ENCODE measurements around the gene CDKN2C.
"Not testable (repeated sequence)": the region's sequence is repeated elsewhere in the genome, so short reads cannot be mapped to it uniquely, and the experiment has no call there.

CDKN2C gene

DNA sequence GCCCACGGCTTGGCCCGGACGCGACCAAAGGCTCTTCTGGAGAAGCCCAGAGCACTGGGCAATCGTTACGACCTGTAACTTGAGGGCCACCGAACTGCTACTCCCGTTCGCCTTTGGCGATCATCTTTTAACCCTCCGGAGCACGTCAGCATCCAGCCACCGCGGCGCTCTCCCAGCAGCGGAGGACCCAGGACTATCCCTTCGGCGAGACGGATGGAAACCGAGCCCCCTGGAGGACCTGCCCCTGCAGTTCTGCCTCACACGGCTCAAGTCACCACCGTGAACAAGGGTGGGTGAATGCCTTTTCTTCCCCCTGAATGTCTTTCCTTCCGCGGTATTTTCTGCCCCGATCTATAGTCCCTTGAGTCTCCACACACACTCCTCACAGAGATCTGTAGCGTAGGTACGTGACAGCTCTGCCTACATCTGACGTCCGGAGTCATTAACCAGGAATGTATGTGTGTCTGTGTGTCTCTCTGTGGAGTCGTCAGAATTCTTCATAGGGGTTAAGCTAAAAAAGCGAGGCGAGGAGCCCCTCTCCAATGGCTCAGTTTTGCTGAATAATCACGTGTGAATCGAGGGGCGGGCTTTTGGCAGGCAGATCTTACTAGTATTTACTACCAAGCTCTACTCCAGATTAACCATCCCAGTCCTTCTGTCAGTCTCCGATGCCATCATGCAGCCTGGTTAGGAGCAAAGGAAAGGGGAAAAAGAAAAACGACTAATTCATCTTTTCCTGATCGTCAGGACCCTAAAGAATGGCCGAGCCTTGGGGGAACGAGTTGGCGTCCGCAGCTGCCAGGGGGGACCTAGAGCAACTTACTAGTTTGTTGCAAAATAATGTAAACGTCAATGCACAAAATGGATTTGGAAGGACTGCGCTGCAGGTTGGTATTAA, at the start of gene CDKN2C:
CDKN2C (plus strand) TSS at position 635 of the 898 bp plus-strand sequence; CDS start at position 759, 124 bp downstream.
- no peak for DNase-seq

DNA sequence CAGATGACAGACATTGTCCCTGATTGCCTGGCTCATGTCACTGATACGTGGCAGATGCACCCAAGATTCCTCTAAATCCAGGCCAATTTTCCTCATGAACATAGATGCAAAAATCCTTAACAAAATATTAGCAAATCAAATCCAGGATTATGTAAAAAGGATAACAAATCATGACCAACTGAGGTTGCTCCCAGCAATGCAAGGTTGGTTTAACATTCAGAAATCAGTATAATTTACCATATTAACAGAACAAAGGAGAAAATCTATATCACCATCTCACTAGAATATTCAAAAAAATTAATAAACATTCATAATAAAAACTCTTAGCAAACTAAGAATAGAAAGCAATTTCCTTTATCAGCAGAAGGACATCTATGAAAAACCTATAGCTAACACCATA, 49.6 kb upstream of the CDKN2C start:
- no peak for DNase-seq

DNA sequence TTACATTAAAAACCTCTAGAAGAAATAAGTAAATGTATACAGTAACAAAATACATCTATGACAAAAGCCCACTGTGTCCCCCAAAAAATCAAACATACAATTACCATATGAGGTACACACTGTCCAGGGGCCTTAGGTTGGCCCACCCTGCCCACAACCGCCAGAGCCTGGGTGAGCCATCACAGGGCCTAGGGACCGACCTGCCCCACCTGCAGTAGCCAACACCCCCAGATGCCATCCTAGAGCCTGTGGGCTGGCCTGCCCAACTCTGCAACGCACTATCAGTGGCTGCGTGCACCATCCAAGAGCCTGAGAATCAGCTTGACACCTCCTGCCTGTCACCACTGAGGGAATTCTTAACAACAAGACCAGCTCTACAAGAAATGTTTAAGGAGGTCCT, 49.0 kb upstream of the CDKN2C start:
- no peak for DNase-seq

DNA sequence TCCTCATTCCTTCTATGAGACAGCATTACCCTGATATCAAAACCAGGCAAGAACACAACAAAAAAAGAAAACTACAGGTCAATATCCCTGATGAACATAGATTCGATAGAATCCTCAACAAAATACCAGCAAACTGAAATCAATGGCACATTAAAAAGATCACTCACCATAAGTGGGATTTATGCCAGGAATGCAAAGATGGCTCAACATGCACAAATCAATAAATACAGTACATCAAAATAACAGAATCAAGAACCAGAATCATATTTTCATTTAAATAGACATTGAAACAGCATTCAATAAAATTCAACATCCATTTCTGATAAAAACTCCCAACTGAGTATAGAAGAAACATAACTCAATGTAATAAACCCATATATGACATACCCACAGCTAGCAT, 46.5 kb upstream of the CDKN2C start:
- no peak for DNase-seq

DNA sequence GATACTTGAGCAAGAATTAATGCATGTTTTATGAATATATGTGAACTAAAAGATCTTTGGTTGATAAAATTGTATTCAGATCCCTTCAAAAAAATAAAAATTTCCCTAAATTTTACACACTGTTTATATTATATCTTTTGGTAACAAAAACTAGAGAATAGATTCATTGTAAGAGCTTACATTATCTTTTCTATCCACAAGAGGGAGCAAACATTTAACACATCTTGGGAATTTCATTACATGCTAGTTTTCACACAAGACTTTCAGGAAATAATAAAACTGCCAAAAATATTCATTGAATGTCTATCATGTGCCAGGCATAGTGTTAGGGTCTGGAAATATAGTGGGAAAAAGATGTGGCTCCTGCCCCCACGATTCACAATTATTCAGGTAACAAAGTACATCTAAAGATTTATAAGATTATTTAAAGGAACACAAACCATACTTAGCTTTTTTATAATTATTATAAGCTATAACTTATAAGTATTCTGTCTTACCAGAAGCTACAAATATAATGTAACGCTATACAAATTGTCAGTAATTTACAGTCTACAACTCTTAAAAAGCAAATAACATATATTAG, 40.6 kb upstream of the CDKN2C start:
- no peak for DNase-seq

DNA sequence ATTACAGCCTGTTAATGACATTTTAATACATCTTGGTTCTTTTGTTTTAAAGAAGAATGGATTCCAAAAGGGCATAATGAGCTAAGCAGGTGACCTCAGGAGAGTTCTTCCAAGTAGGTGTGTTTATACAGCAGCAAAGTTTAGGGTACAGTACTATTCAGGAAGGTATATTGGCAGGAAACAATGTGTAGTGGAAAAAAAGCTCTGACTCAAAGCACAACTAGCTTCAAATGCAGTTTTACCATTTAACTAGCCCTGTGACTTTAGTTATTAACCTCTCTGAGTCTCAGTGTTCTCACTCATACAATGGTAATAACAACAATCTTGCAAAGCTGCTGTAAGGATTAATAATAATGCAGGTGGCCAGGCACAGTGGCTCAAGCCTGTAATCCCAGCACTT, 39.9 kb upstream of the CDKN2C start:
- DNase-seq: no peak

DNA sequence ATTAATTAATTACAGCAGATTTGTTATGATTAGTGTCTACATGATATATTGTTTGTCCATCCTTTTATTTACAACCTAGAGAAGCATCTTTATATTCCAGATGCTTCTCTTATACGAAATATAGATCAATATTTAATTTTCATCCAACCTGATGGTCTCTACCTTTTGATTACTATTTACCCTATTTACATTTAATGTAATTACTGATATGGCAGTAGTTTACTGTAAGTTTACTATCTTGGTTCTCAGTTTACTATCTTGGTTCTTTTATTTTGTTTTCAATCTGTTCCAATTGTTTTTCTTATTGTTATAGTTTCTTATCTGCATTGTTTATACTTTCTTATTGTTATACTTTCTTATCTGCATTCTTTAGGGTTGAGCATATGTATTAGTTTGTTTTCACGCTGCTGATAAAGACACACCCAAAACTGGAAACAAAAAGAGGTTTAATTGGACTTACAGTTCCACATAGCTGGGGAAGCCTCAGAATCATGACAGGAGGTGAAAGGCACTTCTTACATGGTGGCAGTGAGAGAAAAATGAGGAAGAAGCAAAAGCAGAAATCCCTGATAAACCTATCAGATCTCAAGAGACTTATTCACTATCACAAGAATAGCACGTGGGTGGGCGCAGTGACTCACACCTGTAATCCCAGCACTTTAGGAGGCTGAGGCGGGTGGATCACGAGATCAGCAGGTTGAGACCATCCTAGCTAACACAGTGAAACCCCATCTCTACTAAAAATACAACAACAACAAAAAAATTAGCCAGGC, 38.9 kb upstream of the CDKN2C start:
- DNase-seq: no peak

DNA sequence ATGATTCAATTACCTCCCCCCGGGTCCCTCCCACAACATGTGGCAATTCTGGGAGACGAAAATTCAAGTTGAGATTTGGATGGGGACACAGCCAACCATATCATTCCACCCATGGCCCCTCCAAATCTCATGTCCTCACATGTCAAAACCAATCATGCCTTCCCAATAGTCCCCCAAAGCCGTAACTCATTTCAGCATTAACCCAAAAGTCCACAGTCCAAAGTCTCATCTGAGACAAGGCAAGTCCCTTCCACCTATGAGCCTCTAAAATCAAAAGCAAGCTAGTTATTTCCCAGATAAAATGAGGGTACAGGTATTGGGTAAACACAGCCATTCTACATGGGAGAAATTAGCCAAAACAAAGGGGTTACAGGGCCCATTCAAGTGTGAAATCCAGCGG, 38.0 kb upstream of the CDKN2C start:
- not testable (repeated sequence) for DNase-seq

DNA sequence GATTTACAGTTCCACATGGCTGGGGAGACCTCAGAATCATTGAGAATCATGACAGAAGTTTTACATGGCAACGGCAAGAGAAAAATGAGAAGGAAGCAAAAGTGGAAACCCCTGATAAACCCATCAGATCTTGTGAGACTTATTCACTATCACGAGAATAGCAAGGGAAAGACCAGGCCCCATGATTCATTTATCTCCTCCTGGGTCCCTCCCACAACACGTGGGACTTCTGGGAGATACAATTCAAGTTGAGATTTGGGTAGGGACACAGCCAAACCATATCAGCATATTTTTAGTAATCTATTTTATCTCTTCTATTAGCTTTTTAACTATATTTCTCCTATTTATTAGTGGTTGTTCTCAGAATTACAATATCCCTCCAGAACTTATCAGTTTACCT, 36.3 kb upstream of the CDKN2C start:
- DNase-seq: not testable (repeated sequence)

DNA sequence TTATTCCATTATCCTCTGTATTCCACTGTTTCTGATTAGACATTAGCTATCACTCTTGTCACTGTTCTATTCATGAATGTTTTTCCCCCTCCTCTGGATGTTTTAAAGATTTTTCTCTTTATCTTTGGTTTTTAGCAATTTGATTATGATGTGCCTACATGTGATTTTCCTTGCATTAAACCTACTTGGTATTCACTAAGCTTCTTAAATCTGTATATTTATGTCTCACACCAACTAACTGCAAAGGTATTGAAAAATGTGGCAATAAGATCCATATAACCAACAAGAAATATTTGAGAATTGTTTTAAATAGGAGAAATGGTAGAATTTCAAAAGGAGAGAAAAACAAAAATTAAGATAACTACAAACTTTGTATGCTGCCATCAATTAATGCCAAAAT, 35.2 kb upstream of the CDKN2C start:
- DNase-seq: no peak

DNA sequence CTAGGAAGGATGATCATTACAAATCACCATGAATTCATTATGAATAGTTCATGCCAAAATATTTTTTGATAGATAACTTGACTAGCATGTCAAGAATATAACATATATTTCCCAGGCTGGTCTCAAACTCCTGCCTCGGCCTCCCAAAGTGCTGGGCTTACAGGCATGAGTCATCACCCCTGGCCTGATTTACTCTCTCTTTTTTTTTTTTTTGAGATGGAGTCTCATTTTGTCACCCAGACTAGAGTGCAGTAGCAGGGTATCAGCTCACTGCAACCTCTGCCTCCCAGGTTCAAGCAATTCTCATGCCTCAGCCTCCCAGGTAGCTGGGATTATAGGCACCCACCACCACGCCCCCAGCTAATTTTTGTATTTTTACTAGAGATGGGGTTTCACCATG, 34.8 kb upstream of the CDKN2C start:
- not testable (repeated sequence) for DNase-seq

DNA sequence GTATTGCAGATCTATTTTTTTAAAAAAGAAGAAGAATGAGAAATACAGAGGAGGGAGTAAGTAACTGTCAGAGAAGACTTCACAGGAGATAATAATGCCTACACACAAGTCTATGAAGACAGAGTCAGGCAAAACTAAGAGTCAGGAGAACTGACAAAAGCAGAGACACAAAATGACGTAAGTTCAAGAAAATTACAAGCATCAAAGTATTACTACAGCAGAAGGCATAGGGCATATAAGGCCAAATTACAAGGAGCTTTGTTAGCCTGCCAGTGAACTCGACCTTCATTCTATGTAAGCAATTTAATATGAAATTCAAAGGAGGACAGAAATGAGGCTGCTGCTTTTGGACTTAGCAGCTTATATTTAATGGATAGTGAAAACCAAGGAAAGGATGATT, 33.7 kb upstream of the CDKN2C start:
- no peak for DNase-seq

DNA sequence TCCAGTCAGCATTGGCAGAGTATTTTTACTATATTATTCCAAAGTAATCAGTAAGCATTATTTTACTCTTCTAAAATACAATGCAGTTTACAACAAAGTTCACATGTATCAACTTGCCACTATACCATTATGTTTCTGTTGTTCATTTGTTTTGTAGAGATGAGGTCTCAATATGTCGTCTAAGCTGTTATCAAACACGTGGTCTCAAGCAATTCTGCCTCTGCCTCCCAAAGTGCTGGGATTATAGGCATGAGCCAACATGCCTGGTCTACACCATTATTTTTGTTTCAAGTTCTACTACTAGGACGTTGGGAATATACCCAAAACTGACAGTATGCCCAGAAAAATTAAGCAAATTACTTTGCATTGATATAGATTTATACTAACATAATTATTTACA, 29.8 kb upstream of the CDKN2C start:
- DNase-seq: no peak

DNA sequence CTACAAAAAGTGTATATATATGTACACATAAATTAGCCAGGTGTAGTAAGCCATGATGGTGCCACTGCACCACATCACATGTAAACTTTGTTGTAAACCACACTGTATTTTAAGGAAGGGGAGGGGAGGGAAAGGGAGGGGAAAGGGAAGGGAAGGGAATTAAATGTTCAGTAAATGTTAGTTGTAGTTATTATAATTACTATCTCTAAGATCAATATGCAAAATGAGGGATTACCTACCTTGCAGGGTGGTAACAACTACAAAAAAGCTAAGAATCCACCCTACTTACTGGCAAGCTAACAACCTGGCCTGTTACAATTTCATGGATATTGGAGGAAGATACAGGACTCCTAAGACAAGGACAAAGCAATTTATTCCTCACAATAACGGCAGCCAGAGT, 27.7 kb upstream of the CDKN2C start:
- no peak for DNase-seq

DNA sequence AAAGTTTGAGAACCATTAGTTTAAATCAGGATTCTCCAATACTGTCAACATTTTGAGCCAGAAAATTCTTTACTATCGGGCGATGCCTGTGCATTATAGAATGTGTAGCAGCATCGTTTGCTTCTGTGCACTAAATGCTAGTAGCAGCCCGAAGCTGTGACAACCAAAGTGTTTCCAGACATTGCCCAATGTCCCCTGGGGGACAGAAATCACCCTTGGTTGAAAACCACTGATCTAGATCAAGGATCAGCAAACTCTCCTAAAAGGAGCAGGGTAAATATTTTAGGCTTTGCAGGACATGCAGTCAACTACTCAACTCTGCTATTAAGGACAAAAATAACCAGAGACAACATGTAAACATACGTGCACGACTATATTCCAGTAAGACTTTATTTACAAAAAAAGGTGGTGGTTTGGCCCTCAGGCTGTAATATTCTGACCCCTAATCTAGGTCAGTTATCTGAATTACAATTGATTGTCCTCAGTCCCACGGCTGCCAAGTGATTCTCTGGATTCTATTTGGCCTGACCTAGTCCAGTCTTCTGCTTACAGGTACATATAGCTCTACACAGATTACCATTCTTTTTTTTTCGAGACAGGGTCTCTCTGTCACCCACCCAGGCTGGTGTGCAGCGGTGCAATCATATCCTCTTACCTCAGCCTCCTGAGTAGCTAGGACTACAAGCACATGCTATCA, 20.6 kb upstream of the CDKN2C start:
- DNase-seq: no peak

DNA sequence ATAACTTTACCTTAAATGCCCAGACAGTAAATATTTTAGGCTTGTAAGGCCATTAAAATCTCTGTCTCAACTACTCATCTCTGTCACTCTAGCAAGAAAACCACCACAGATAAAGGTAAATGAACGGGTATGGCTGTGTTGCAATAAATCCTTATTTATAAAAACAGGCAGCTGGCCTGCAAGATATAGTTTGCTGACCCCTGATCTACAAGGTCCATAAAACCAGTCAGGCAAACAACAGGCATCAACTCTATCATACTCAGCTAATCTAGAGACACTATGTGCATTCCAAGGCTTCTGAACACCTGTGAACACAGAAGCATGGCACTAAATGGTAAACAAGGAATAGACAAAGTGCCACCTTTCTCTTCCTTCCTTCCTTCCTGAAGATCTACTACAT, 19.6 kb upstream of the CDKN2C start:
- no peak for DNase-seq

DNA sequence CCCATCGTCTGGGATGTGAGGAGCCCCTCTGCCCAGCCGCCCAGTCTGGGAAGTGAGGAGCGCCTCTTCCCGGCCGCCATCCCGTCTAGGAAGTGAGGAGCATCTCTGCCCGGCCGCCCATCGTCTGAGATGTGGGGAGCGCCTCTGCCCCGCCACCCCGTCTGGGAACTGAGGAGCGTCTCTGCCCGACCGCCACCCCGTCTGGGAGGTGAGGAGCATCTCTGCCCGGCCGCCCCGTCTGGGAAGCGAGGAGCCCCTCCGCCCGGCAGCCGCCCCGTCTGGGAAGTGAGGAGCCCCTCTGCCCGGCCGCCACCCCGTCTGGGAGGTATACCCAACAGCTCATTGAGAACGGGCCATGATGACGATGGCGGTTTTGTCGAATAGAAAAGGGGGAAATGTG, 17.5 kb upstream of the CDKN2C start:
- DNase-seq: not testable (repeated sequence)

DNA sequence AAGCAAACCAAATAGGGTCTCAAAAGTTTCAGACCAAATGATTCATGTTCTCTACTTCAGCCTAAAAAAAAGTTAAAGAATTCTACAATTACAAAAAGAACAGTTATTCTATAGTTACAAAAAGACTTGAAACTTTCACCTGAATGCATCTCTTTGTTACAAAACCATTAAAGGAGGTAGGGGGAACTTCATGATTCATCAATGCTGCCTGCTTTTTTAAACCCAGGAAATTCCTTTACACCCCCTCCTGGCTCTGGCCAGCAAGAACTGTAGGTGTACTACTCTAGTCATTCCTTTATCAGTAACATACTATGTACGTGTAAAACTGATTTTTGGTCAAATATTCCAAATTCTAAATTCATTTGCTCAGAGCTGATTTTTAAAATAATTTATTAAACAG, 14.9 kb upstream of the CDKN2C start:
- no peak for DNase-seq

DNA sequence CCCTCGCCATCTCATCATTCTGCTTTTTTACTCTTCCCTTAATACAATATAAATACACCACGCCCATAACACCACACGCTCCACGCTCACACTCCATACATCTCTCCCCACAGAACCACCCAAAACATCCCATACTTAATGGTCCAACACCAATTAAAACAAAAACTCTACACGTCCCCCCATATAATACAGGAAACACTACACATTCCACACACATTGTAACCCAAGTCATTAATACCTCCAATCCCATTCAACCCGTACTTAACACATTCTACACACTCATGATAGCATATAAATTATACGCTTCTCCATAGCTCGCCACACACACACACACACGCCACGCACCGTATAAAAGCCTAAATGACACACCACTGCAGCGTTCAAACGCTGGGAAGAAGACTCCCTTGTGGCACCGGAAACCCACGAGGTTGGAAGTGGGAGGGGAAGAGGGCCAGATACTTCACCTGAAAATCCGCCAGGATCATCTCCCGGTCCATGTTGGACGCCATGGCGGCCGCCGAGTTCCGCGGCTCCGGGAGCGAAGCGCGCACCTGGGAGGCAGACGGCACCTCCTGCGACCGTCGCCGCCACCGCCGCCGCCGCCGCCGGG, 10.6 kb upstream of the CDKN2C start:
- no peak for DNase-seq

DNA sequence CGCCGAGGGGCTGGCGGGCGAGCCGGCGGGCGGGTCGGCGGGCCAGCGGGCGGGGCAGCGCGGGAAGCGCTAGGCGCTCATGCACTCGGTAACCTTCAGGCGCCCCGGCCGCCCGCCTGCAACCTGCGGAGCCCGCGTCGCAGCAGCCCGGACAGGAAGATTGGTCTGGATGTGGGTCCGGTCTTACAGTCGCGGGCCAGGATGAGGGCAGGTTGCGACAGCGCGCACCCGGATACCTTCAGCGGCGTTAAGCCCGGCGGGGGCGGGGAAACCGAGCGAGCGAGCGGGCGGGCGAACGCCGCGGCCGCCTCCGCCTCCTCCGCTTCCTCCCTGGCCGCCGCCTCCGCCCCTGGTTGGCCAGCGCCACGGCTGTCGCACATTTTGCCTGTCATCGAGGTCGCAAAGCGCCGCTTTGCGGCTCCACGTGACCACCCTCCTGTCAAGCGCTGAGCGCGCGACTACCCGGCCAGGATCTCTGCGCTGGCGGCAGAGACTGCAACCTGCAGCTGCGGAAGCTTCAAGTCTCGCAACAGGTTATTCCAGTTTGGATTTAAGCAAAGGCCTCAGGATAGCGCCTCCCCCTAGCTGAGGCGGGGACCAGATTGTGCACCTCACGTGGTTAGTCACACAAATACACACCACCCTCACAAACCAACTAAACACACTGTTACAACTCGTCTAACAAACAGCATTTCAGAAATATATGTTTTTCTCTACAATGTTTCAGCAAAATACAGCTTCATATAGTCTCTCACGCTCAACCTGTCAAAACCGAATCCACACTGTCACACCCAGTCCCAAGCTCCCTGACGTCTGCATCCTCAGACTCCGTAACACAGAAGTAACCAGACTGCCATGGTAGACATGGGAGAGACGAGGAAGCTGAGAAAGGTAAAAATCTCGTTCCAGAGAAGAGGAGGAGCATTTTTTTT, 9.9 kb upstream of the CDKN2C start, which contains the start of gene FAF1:
FAF1 (minus strand) TSS at position 355 of the 932 bp plus-strand sequence. CDS start 456 bp downstream, outside the sequence.
- no peak for DNase-seq

DNA sequence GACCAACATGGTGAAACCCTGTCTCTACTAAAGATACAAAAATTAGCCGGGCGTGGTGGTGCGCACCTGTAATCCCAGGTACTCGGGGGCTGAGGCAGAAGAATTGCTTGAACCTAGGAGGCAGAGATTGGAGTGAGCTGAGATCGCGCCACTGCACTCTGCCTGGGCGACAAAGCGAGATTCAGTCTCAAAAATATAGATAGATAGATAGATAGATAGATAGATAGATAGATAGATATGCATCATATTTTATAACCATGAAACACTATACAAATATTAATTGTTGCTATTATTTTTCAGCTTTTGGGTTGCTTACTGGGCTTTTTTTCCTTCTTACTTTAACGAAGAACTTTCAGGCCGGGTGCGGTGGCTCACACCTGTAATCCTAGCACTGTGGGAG, 5.2 kb upstream of the CDKN2C start:
- DNase-seq: no peak

All from RPMI8226 (cell line).